ENCODE data around the gene TGFB1I1.
"Not testable (repeated sequence)": the region's sequence is repeated elsewhere in the genome, so short reads cannot be mapped to it uniquely, and the experiment has no call there.

TGFB1I1 gene

DNA sequence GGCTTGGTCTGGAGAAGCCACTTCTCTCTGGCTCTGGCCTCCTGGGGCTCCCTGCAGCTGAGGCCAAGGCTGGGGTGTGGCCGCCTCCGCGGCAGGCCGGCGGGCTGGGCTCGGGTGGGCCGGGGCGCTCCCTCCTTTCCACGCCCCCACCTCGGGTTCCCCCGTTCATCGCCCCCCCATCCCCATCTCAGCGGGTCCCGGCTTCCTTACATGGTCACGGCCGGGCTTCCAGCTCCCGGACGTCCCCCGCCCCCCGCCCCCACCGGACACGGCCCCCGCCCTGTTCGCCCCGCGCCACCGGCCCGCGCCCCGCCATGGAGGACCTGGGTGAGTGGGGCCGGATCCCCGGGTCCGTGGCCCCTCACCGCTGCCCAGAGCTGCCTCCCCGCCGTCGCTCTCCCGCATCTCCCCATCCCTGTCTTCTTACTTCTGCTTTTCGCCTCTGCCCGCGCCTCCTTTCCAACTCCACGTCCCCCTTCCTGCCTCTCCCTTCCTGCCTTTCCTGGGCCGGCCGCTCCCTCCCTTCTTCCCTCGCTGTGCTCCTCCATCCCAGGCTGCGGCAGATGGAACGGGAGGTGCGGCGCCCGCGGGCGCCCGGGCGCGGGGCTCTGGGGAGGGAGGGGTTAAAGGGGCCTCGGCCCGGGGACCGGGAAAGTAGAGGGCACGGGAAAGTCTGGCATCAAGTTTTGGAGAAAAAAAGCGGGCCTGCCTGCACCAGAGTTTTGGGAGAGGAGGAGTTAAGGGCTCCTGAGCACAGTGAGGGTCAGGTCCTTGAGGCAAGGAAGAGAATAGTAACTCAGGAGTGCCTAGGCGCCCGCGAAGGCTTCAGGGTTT is at the start of gene TGFB1I1:
Gene TGFB1I1 (plus strand): TSS at position 278 of the 834 bp plus-strand sequence. CDS start 37 bp downstream, at position 315.
- DNase-seq: no peak

DNA sequence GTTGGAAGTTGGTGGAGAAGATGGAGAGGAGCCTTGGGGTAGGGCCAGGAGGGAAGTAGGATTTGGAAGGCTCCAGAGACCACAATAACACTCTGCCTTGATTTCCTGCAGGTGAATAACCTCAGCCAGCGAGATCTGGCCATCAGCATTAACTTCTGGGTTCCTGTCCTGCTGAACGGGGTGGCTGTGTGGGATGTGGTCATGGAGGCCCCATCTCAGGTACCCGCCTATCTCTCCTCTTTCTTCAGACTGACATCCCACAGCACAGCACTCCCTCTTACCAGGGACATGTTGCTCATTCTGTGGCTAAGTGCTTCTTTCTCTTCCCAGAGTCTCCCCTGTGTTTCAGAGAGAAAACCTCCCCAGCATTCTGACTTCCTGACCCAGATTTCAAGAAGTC is 48.7 kb upstream of the TGFB1I1 start:
- DNase-seq: no peak

DNA sequence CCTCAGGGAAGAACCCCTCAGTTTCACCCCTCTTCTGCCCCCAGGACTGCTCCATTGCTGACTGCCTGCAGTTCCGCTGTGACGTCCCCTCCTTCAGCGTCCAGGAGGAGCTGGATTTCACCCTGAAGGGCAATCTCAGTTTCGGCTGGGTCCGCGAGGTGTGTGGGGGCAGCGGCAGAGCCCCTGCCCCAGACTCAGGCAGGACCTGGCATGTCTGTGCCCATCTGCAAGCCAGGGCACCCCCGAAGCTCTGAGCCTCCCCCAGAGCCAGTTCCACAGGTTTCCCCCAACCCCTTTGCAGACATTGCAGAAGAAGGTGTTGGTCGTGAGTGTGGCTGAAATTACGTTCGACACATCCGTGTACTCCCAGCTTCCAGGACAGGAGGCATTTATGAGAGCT is 48.2 kb upstream of the TGFB1I1 start:
- no peak for DNase-seq

- no peak for DNase-seq
Measured at GRCh38 chr16:31427441-31428278, 44.3 kb upstream of the TGFB1I1 start.

GRCh38 chr16:31428279-31428597 is 43.7 kb upstream of the TGFB1I1 start, which contains the start of gene COX6A2:
TSS of gene COX6A2 (minus strand) at chr16:31428360. CDS start at chr16:31428325, 35 bp downstream.
- no peak for DNase-seq

GRCh38 chr16:31428638-31429247 is 43.2 kb upstream of the TGFB1I1 start:
- no peak for DNase-seq

DNA sequence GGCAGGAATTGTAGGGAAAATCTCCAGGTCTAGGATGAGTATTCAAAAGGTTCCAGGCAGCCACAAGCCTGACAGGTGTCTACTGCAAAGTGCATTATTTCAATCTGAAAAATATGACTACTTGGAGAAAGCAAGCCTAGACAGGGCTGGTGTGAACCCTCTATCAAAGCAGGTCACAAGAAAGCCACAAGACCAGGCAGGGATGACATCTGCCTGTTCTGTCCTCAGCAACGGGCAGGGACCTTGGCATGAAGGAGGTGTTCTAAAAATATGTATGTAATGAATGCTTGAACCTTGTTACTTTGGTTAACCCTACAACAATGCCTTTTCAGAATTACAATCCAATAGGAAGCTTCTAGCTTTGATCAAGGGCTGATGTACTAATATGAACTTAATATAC is 42.6 kb upstream of the TGFB1I1 start:
- no peak for DNase-seq

- DNase-seq: no peak
Measured at GRCh38 chr16:31429796-31430195, 42.2 kb upstream of the TGFB1I1 start.

DNA sequence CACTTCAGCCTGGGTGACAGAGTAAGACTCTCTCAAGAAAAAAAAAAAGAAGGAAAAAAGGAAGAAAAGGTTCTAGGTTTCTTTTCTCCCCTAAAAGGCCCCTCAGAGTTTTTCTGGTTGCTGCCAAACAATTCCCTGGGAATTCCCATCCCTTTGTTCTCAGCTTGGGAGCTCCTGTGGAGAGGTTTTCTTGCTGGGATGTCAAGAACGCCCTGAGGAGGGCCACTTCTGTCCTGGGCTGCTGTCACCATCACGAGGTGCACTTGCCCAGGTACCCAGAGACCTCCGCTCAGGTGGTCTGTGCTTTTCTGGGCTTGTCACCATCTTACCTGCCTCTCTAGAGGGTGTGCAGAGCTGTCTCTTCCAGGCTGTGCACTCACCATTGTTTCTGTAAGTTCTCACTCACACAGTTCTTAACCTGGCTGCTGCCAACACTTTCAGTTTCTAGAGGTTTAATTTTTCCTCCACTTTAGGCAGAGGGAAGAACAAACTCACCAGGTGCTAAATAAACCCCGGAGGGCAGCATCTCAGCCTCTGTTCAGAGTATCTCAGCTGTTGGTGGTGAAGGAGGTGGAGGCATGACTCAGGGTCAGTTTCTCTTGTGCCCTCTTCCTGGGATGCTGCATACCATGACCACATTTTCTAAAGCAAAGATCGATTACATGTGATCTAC is 41.4 kb upstream of the TGFB1I1 start:
- DNase-seq: peak; percentile 42

GRCh38 chr16:31435341-31436220 is 36.4 kb upstream of the TGFB1I1 start:
- no peak for DNase-seq

- DNase-seq: no peak
Measured at GRCh38 chr16:31436221-31437045, 35.5 kb upstream of the TGFB1I1 start.

- no peak for DNase-seq
Measured at GRCh38 chr16:31438414-31438813, 33.5 kb upstream of the TGFB1I1 start.

GRCh38 chr16:31439023-31439422 is 32.9 kb upstream of the TGFB1I1 start:
- not testable (repeated sequence) for DNase-seq

DNA sequence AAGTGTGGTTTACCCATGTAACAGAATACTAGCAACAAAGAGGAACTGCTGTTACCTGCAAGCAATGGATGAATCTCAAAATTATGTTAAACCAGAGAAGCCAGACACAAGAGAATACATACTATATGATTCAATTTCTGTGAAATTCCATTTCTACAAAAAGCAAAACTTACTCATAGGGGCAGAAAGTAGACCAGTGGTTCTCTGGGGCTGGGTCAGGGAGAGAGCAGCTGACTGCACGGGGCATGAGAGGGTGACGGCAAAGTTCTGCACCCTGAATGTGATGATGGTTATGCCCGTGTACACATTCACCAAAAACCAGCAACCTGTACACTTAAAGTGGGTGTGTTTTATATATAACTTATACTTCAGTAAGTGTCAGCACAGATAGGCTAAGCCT is 32.4 kb upstream of the TGFB1I1 start:
- no peak for DNase-seq

- DNase-seq: no peak
Measured at GRCh38 chr16:31440516-31441184, 31.3 kb upstream of the TGFB1I1 start.

- no peak for DNase-seq
Measured at GRCh38 chr16:31441956-31442355, 30.0 kb upstream of the TGFB1I1 start.

GRCh38 chr16:31445931-31446330 is 26.0 kb upstream of the TGFB1I1 start:
- DNase-seq: not testable (repeated sequence)

DNA sequence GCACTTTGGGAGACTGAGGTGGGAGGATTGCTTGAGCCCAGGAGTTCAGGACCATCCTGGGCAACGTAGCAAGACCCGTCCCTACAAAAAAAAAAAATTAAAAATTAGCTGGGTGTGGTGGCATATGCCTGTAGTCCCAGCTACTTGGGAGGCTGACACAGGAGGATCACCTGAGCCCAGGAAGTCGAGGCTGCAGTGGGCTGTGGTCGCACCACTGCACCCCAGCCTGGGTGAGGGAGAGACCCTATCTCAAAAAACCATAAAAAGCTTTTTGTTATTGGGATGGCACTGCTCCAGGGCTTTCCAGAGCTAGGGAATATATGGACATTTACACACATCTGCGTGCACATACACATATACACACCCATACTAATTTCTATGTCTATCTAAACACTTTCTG is 20.8 kb upstream of the TGFB1I1 start:
- DNase-seq: no peak

DNA sequence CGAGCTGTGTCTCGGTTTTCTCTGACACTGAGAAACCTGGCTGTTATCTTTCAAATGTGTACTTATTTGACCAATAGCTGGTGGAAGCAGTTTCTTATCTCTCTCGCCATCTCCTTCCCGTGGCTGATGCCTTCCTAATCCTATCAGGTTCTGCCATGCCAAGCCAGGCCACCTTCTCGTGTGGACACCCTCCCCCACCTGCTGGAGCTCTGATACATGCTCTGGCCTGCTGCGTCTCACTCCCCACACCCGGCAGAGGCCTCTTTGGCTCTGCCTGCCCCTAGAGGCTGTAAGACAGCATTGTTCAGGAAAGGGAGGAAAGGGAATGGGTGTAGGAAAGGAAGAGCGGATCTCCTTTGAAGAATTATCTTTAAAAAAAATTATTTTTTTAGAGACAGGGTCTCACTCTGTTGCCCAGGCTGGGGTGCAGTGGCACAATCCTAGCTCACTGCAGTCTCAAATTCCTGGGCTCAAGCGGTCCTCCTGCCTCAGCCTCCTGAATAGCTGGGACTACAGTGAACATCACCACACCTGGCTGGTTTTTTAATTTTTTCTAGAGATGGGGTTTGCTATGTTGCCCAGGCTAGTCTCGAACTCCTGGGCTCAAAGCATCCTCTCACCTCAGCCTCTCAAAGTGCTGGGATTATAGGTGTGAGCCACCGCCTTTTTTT is 20.1 kb upstream of the TGFB1I1 start:
- DNase-seq: no peak

DNA sequence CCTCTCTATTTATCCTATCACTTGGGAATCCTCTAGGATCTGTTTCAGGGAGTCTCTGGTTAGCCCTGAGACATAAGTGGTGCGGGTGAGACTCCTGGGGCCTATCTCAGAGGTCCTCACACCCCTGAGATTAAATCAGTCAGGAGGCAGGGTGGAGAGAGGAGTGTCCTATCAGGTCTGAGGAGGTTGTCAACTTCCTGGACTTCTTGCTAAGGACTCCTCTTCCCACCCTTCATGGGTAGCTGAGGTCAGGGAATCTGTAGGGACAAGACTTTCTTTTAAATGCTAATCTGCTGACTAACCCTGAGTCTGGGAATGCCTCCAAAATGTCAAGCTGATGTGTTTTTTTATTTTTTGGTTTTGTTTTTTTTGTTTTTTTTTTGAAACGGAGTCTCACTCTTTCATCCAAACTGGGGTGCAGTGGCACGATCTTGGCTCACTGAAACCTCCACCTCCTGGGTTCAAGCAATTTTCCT is 19.3 kb upstream of the TGFB1I1 start:
- no peak for DNase-seq
